ENCODE results near the gene PLD1. TPM values are rescaled to one million over a fixed set of nuclear protein-coding genes. Genes with fewer than 3 reads are reported as not detected.

PLD1 gene
- total and polyA plus RNA-seq, 4 donors = 4.9 to 31.5 (median 18.6) TPM

DNA sequence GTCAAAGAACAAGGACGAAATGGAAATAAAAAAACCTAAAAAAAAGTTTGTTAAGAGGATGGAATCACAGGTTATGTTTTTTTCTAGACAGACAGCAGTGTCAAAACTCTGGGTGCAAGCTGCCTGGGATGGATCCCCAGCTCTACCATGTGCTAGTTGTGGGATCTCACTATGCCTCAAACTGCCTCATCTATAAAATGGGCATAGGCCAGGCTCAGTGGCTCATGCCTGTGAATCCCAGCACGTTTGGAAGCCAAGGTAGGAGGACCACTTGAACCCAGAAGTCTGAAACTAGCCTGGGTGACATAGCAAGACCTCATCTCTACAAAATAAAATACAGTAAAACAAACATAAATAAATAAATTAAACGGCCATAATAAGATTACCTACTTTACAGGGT is 4.6 kb downstream of the PLD1 start:
- Histone ChIP-seq H3K4me1 (ENCODE audit: control insufficient read depth in 4 of 4, insufficient read depth in 4 of 4, low read length in 3 of 4) (peaks cover 2 to 27% (median 10%) of the 10 kb centered on the region in 4 donors), H3K36me3 (ENCODE audit: control insufficient read depth in 4 of 4, insufficient read depth in 3 of 4, low read depth in 1 of 4, low read length in 3 of 4) (no peaks in the 10 kb centered on the region), H3K9me3 (ENCODE audit: control insufficient read depth in 4 of 4, low read length in 3 of 4) (no peaks in the 10 kb centered on the region), H3K27me3 (ENCODE audit: control insufficient read depth in 4 of 4, insufficient read depth in 4 of 4, low read length in 3 of 4) (no peaks in the 10 kb centered on the region), H3K4me3 (ENCODE audit: low read depth in 1 of 3, low read length in 3 of 3) (no peak overlapping the region), H3K27ac (ENCODE audit: low read depth in 1 of 2, low read length in 2 of 2) (no peak overlapping the region), H3K9ac (ENCODE audit: low read depth in 1 of 2, low read length in 2 of 2) (no peak overlapping the region)
- no peak for DNase-seq (ENCODE audit: low spot score)
- no peak for TF ChIP-seq SP1 (IDR thresholded peaks at IDR 0.05)
- TF ChIP-seq, protein P1, sequence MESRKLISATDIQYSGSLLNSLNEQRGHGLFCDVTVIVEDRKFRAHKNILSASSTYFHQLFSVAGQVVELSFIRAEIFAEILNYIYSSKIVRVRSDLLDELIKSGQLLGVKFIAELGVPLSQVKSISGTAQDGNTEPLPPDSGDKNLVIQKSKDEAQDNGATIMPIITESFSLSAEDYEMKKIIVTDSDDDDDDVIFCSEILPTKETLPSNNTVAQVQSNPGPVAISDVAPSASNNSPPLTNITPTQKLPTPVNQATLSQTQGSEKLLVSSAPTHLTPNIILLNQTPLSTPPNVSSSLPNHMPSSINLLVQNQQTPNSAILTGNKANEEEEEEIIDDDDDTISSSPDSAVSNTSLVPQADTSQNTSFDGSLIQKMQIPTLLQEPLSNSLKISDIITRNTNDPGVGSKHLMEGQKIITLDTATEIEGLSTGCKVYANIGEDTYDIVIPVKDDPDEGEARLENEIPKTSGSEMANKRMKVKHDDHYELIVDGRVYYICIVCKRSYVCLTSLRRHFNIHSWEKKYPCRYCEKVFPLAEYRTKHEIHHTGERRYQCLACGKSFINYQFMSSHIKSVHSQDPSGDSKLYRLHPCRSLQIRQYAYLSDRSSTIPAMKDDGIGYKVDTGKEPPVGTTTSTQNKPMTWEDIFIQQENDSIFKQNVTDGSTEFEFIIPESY (IDR thresholded peaks at IDR 0.05) = no peak
- TF ChIP-seq NR2F2 (IDR thresholded peaks at IDR 0.05) = no peak
- no peak for TF ChIP-seq FOXA1 (IDR thresholded peaks at IDR 0.05)
- TF ChIP-seq TAF1 (conservative IDR thresholded peaks at IDR 0.05) = no peak
- no peak for TF ChIP-seq FOXA2 (IDR thresholded peaks at IDR 0.05)
- no peak for TF ChIP-seq HNF4G (IDR thresholded peaks at IDR 0.05)
- WGBS = 63% methylated on average over 3 of the region's 3 CpGs

GRCh38 chr3:171804618-171805389 is 5.5 kb downstream of the PLD1 start:
- no peak for TF ChIP-seq REST (IDR thresholded peaks at IDR 0.05)
- TF ChIP-seq NR2F2 (IDR thresholded peaks at IDR 0.05) = peak; percentile 82
- TF ChIP-seq RXRA (IDR thresholded peaks at IDR 0.05) = peak; percentile 7 to 9
- Histone ChIP-seq H3K4me3 (ENCODE audit: low read depth in 1 of 3, low read length in 3 of 3) (no peak overlapping the region), H3K27ac (ENCODE audit: low read depth in 1 of 2, low read length in 2 of 2) (peak overlapping the region in 1 of 2 donors; percentile 15), H3K9ac (ENCODE audit: low read depth in 1 of 2, low read length in 2 of 2) (no peak overlapping the region), H3K36me3 (ENCODE audit: control insufficient read depth in 4 of 4, insufficient read depth in 3 of 4, low read depth in 1 of 4, low read length in 3 of 4) (no peaks in the 10 kb centered on the region), H3K9me3 (ENCODE audit: control insufficient read depth in 4 of 4, low read length in 3 of 4) (no peaks in the 10 kb centered on the region), H3K4me1 (ENCODE audit: control insufficient read depth in 4 of 4, insufficient read depth in 4 of 4, low read length in 3 of 4) (peaks cover 0 to 25% (median 9%) of the 10 kb centered on the region in 4 donors), H3K27me3 (ENCODE audit: control insufficient read depth in 4 of 4, insufficient read depth in 4 of 4, low read length in 3 of 4) (no peaks in the 10 kb centered on the region)
- WGBS = 78% methylated on average over 6 of the region's 6 CpGs
- DNase-seq (ENCODE audit: low spot score) = no peak

DNA sequence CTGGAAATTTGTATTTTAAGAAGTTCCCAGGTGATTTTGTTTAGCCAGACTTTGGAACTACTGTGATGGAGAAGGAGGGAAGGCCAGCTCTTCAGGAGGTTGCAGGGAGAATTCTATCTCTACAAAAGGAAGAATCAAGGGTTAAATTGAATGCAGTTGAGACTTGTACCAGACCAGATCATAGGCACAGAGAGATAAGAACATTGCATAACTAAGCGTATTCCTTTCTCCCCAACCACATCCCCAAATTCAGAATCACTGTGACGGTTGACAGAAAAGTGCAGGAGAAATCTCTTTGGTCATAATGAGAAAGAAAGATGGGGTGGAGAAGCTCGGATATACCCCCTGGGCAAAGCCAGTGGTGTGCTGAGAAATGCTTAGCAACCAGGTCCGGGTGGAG is 7.2 kb downstream of the PLD1 start:
- H3K9ac ChIP-seq (ENCODE audit: low read depth in 1 of 2, low read length in 2 of 2) = no peak overlapping the region
- H3K36me3 ChIP-seq (ENCODE audit: control insufficient read depth in 4 of 4, insufficient read depth in 3 of 4, low read depth in 1 of 4, low read length in 3 of 4) = no peaks in the 10 kb centered on the region
- H3K4me3 ChIP-seq (ENCODE audit: low read depth in 1 of 3, low read length in 3 of 3) = no peak overlapping the region
- DNase-seq (ENCODE audit: low spot score) = no peak
- peaks cover 0 to 15% (median 6%) of the 10 kb centered on the region in 4 donors for H3K4me1 ChIP-seq (ENCODE audit: control insufficient read depth in 4 of 4, insufficient read depth in 4 of 4, low read length in 3 of 4)
- no peaks in the 10 kb centered on the region for H3K27me3 ChIP-seq (ENCODE audit: control insufficient read depth in 4 of 4, insufficient read depth in 4 of 4, low read length in 3 of 4)
- TF ChIP-seq FOXA2 (IDR thresholded peaks at IDR 0.05) = no peak
- TF ChIP-seq, protein P1 (IDR thresholded peaks at IDR 0.05) = no peak
- no peaks in the 10 kb centered on the region for H3K9me3 ChIP-seq (ENCODE audit: control insufficient read depth in 4 of 4, low read length in 3 of 4)
- H3K27ac ChIP-seq (ENCODE audit: low read depth in 1 of 2, low read length in 2 of 2) = no peak overlapping the region
- WGBS = 73% methylated on average over 4 of the region's 4 CpGs
